Activated T-cell treated with anti-CD3 and anti-CD28 coated beads, Interleukin-2, amount 50 U/mL, for 48 hours (primary cell): Measurements from ENCODE around the gene LRRC1.
"Not testable (repeated sequence)": the region's sequence is repeated elsewhere in the genome, so short reads cannot be mapped to it uniquely, and the experiment has no call there.

Experiments used
- DNase-seq, 2 experiments: peaks; one replicate each; pipeline ENCODE4 v3.0.0-alpha.2; 2020

Gene LRRC1

DNA sequence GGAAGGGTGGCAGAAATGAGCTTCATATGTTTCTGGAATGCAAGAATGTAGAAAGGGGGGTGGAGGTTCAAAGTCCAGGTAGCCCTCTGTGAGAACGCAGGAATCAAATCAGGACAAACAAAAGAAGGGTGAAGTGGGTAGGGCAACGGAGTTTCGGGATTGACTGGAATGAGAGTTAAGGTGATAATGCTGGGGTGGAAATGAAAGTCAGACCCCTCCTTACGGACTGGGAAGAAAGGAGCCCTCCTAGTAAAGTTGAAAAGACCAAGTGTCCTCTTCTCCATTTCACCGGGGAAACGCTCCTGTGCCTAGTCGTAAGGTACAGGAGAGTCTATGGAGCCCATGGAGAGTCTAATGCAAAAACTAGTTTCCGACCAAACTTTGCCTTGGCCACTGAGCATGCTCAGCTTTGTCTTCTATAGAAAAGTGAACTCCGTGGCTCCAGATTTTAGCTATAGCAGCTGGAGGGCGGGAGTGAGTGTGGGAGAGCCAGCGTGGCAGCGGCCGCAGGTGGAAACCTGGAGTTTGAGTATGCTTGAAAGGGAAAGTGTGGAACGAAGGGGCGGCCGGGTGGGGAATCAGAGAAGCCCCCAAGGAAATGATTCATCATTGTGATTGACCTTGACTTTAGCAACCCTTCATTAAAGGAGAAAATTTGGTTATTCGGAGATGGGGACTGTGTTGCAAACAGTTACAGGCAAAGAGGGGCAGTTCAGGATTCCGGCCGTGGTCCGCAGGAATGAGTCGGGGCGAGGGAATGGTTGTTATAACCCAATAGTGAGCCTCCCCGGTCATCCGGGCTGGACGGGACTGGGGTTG is 1.3 kb upstream of the LRRC1 start:
- DNase-seq, result peak; percentile 43 to 55

DNA sequence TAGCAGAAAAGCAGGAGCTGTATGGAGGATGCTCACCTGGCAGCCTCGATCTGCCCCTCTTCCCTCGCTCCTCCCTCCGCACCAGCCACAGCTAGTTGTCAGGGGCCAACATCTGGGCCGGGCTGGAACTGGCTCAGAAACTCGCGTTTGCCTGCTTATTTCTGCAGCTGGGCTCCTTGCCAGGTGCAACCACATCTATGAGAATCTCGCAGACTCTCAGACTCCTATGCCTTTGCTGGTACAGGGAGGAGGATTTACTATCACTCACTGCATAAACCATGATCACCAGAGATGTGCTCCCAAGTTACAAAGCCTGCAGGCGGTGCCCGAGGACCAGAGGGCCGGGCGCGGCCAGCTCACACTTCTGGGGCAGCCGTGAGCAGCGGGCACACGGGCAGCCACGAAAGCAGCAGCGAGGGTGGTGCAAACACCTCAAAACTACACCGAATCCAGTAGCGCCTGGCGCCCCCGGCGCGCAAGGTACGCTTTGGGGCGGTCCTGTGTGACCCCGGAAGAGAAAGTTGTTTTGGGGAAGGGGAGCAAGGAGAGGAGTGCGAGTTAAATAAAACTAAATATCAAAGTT is 577 bp upstream of the LRRC1 start:
- peak; percentile 71 to 74 for DNase-seq

- no peak for DNase-seq
Observed at GRCh38 chr6:53795340-53795701, 516 bp downstream of the LRRC1 start.

GRCh38 chr6:53795702-53796450 is 1.1 kb downstream of the LRRC1 start:
- DNase-seq, result peak; percentile 34 to 40

GRCh38 chr6:53796451-53796780 is 1.6 kb downstream of the LRRC1 start:
- no peak for DNase-seq

GRCh38 chr6:53796791-53797190 is 2.0 kb downstream of the LRRC1 start:
- no peak for DNase-seq

DNA sequence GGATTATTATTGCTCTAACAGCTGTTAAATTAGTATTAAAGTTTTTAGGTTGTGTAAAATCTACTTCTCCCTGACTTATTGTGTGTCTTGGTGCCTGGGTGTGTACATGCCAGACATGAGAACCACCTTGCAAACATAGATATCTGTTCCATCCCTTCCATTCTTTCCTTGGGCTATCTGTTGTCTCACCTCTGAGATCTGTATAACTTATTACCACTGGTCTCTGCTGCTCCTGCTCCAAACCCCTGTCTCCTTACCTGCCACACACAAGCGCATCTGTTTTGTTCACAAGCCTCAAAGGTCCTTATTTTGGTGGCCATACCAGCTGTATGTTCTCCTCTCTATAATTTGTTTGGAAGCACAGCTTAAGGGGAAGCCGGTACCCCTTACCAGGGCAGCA is 2.5 kb downstream of the LRRC1 start:
- no peak for DNase-seq

- no peak for DNase-seq
Observed at GRCh38 chr6:53799340-53799739, 4.5 kb downstream of the LRRC1 start.

- DNase-seq, result no peak
Observed at GRCh38 chr6:53801022-53801421, 6.2 kb downstream of the LRRC1 start.

DNA sequence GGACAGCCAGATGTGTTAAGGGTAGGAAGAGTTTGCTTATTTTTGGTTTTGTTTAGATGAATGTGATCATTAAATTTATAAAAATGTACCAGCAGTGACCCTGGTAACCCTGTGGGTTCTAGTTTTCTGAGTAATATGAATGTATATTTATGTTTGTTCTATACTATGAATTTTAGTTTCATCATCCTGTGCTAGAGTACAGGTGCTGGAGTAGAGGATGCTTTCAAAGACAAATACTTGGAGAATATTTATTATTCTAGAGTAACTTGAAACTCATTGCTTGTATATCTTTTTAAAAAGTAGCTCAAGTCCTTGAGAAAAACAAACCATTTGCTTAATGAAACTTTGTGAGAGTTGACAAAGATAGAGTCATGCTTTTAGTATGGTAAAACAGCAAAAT is 7.8 kb downstream of the LRRC1 start:
- DNase-seq, result no peak

DNA sequence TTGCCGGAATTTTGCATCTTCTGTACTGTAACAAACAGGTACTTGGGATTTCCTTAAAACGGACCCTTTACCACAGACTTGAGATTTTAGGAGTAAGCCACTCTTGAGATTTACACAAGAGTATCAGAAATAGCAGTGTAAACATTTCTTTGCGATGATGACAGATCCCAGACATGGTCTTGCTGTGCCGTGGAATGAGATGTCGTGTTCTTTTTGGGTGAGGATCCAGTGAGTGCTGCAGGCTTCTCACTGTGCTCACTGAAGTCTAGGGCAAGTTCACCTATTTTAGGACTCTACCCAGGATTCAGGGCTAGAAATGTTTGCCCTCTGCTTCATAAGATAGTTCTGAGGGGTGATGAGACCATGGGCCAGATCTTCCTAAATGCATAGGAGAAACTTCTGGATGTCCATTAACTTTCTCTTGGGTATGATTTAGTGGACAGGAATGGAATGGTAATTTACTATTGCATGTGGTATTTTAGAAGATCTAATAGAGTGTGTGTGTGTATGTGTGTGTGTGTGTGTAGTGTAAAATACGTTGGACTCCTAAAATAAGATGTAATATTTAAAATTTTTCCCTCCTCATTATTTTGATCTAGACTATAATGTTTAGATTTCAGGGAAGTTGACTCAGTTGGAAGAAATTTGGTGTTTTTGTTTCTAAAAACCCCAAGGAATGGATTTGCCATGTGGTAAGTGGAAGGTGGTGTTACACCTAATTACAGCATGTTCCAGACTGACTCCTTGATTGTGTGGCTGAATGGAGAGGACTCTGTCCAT is 8.5 kb downstream of the LRRC1 start:
- no peak for DNase-seq

GRCh38 chr6:53805016-53805415 is 10.2 kb downstream of the LRRC1 start:
- DNase-seq, result no peak

- no peak for DNase-seq
Observed at GRCh38 chr6:53805725-53806124, 10.9 kb downstream of the LRRC1 start.

DNA sequence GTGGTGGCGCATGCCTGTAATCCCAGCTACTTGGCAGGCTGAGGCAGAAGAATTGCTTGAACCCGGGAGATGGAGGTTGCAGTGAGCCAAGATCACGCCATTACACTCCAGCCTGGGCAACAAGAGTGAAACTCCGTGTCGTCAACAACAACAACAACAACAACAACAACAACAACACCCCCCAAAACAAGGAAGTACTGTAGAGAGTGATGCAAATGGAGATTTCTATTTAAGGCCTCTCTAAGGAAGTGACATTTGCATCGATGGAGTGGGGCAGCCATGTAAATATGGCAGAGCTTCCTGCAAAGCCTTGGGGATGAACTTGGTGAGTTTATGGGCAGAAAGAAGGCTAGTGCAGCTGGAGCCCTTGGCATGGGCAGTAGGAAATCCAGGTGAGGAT is 12.8 kb downstream of the LRRC1 start:
- DNase-seq, result not testable (repeated sequence)

DNA sequence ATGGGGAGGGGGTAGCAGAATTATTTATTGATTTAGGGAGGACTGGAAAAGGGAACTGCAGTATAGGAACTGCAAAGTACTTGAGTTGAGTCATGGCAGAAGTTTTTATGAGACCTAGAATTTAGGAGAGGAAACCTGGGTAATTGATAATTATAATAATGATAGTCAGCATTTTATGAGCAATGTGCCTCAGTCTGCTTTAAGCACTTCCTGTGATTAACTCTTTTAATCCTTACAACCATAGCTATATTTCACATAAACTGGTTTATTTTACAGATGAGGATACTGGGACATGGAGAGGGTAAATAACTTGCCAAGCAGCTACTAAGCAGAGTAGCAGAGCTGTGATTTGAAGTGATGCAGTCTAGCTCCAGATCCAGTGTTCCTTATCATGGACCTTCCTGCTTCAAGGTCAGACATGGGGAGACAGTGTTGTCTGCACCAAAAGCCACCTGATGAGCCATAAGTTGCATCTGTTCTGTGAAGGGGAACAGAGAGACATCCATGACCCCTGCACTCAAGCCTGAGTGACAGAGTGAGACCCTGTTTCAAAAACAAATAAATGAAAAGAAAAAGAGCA is 13.6 kb downstream of the LRRC1 start:
- no peak for DNase-seq

DNA sequence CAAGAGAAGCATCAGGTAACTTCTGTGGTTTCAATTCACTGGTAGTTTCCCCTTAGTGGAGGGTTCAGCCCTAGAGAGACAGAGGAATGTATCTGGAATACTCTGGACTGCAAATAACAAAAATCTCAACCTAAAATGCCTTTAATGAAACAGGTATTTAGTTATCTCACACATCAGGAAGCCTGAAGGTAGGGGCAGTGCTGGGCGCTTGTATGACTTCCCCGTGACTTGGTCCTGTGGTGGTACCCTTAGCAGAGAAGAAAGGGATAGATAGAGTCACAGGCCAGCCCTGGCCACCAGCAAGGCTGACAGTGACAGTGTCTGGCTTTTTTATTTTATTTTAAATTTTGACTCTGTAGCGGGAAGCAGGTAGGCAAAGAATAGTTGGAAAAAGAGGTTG is 14.9 kb downstream of the LRRC1 start:
- no peak for DNase-seq

GRCh38 chr6:53811082-53811481 is 16.3 kb downstream of the LRRC1 start:
- DNase-seq, result no peak

DNA sequence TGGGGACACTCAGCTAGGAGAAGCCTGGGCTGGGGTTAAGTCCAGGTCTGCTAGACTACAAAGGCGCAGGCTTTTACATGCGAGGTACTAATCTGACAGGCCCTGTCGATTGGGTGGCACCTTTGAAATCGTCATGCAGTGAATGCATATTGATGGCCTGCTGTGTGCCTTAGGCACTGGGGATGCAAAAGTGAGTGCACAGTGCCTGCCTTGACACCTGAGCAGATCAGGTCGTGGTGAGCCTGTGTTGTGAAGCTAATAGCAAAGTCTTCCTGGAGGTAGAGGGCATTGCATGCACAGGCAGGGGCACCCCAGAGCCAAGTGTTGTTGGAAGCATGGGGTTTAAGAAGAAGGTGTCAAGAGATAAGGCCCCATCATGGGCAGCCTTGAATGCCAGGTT is 16.9 kb downstream of the LRRC1 start:
- no peak for DNase-seq

DNA sequence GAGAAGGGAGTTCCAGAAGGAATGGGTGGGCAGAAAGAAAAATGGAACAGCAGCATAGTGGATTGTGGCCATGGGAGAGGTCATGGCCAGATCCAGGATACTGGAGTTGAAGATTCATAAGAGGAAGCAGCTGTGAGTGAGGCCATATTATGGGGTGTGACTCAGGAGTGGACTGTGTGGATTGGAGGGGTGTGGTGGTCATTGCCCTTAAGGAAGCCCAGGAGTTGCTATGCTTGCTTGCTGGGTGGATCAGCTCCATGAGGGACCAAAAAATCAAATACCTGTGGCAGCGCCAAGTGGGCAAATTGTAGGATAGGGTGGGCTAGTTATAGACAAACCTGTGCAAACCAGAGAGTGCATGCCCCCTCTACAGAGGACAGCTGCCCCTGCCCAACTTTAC is 18.3 kb downstream of the LRRC1 start:
- DNase-seq, result no peak

DNA sequence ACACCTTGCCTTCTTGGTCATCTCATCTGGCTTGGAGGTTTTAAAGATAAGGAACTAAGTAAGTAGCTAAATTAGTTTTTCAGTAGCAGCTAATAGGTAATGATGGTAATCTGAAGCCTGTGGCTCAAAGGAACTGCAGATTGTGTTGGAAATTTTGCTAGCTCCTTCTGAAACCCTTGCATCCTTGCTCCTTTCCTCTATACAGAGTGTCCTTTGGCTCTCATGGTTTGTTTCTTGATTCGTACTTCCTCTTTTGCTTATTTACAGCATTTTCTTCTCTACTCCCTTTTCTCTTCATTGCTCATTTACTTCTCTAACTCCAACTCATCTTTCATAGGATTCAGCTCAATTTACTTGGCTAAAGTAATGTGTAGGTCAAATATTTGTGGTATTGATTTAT is 19.0 kb downstream of the LRRC1 start:
- DNase-seq, result no peak

DNA sequence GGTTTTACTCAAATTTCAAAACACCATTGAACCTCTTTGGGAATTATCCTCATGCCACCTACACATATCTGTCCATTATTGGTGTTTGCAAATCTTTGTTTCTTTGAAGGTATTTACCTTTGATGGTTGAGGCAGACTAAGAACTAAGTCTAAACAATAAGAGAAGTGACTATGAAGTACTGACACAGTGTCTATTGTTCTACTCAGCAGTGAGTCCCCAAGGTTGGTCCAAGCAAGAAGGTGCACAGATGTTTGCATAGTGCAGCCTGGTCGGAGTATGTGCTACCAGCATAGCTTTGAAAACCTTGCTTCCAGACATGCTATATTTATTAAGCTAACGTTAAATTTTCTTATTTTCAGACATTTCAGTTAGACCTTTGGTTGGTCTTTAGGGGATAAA is 19.5 kb downstream of the LRRC1 start:
- DNase-seq, result no peak

GRCh38 chr6:53815381-53816119 is 20.7 kb downstream of the LRRC1 start:
- no peak for DNase-seq
